IMR-90 (cell line): ENCODE measurements around the gene SARS1. TPM values are rescaled to one million over a fixed set of nuclear protein-coding genes. Genes with fewer than 3 reads are reported as not detected.
A peak's percentile ranks its signal among the peaks of the same experiment; 100 is the strongest.

Source experiments
- ATAC-seq: fragments of 200-7000 bp; cut with Tn5 transposase; 2 replicates; pipeline ENCODE4 v1.9.1; 2020; ENCODE audit warnings: low read depth, mild to moderate bottlenecking, moderate library complexity
- BruUV-seq: library from RNA; stranded (reverse); fragments of 400-500 nt; replicated peaks from 2 replicates; lab custom pipeline; 2021; lab: Mats Ljungman, UMichigan
- CTCF ChIA-PET: fragments of 300-600 bp; formaldehyde crosslinking; extraction: SDS; loops from one replicate; lab custom pipeline; 2021; ENCODE audit warnings: antibody characterized with exemption; lab: Yijun Ruan, JAX
- POLR2A ChIA-PET: fragments of 300-600 bp; sonication (Branson Sonifier 250); formaldehyde crosslinking; loops from one replicate; lab custom pipeline; 2022; ENCODE audit warnings: antibody characterized with exemption; ENCODE audit not compliant: unreplicated experiment; lab: Charles Lee
- DNase-seq: peaks from one replicate; pipeline ENCODE4 v3.0.0; 2013
- H2AFZ ChIP-seq: replicated peaks from 2 replicates; pipeline ENCODE3; 2013; ENCODE audit warnings: low read length, mild to moderate bottlenecking; ENCODE audit not compliant: poor library complexity
- H2AK5ac ChIP-seq: 2 replicates; pipeline ENCODE4 v1.6.1; 2013; ENCODE audit warnings: low read depth, low read length, inconsistent platforms
- H2AK9ac ChIP-seq: replicated peaks from 2 replicates; pipeline ENCODE3; 2013; ENCODE audit warnings: mild to moderate bottlenecking, low read depth, low read length, moderate library complexity; ENCODE audit not compliant: poor library complexity
- H2BK120ac ChIP-seq: 2 replicates; pipeline ENCODE4 v1.6.1; 2013; ENCODE audit warnings: low read depth, low read length, inconsistent platforms
- H2BK15ac ChIP-seq: 3 replicates; pipeline ENCODE4 v1.6.1; 2013; ENCODE audit warnings: low read depth, low read length, inconsistent platforms
- H2BK20ac ChIP-seq: 2 replicates; pipeline ENCODE4 v1.6.1; 2013; ENCODE audit warnings: low read depth, mild to moderate bottlenecking, inconsistent platforms, low read length, moderate library complexity
- H2BK5ac ChIP-seq: 2 replicates; pipeline ENCODE4 v1.6.1; 2013; ENCODE audit warnings: mild to moderate bottlenecking, low read depth, low read length, inconsistent platforms; ENCODE audit not compliant: poor library complexity, severe bottlenecking
- H3K14ac ChIP-seq: replicated peaks from 2 replicates; pipeline ENCODE4 v1.6.1; 2013; ENCODE audit warnings: low read depth, low read length, inconsistent platforms
- H3K18ac ChIP-seq: 2 replicates; pipeline ENCODE4 v1.6.1; 2013; ENCODE audit warnings: low read depth, low read length, control low read depth
- H3K23ac ChIP-seq: 2 replicates; pipeline ENCODE4 v1.6.1; 2013; ENCODE audit warnings: low read depth, low read length, inconsistent platforms
- H3K27ac ChIP-seq: 2 replicates; pipeline ENCODE4 v1.5.1; 2013; ENCODE audit warnings: mild to moderate bottlenecking, control low read depth, low read length; ENCODE audit not compliant: insufficient read depth
- H3K27me3 ChIP-seq: 2 replicates; pipeline ENCODE4 v1.6.1; 2013; ENCODE audit warnings: low read length; ENCODE audit not compliant: control insufficient read depth, insufficient read depth
- H3K36me3 ChIP-seq: 2 replicates; pipeline ENCODE4 v1.6.1; 2013; ENCODE audit warnings: low read length, mixed read lengths; ENCODE audit not compliant: control insufficient read depth, insufficient read depth
- H3K4ac ChIP-seq: 2 replicates; pipeline ENCODE4 v1.6.1; 2013; ENCODE audit warnings: low read depth, low read length, inconsistent platforms
- H3K4me1 ChIP-seq: 2 replicates; pipeline ENCODE4 v1.6.1; 2013; ENCODE audit warnings: low read length, mixed read lengths; ENCODE audit not compliant: control insufficient read depth, insufficient read depth
- H3K4me2 ChIP-seq: 2 replicates; pipeline ENCODE4 v1.6.1; 2013; ENCODE audit warnings: low read depth, mild to moderate bottlenecking, control low read depth, low read length, moderate library complexity
- H3K4me3 ChIP-seq: 2 replicates; pipeline ENCODE4 v1.5.1; 2013; ENCODE audit warnings: low read depth, mild to moderate bottlenecking, control low read depth, low read length, moderate library complexity; ENCODE audit not compliant: insufficient read depth
- H3K56ac ChIP-seq: 2 replicates; pipeline ENCODE4 v1.6.1; 2013; ENCODE audit warnings: low read length, inconsistent platforms; ENCODE audit not compliant: insufficient read depth; ENCODE audit errors: extremely low read depth
- H3K79me1 ChIP-seq, 2 experiments: 2 replicates each; pipeline ENCODE4 v1.6.1; 2013; ENCODE audit warnings: low read length in 2 of 2, inconsistent platforms in 1 of 2, low read depth in 1 of 2
- H3K9ac ChIP-seq: 2 replicates; pipeline ENCODE4 v1.6.1; 2013; ENCODE audit warnings: low read depth, low read length, control low read depth
- H3K9me1 ChIP-seq: 2 replicates; pipeline ENCODE4 v1.6.1; 2013; ENCODE audit warnings: low read length, inconsistent platforms; ENCODE audit not compliant: insufficient read depth
- H3K9me3 ChIP-seq: 2 replicates; pipeline ENCODE4 v1.6.1; 2013; ENCODE audit warnings: low read length; ENCODE audit not compliant: control insufficient read depth, insufficient read depth
- H4K20me1 ChIP-seq: 2 replicates; pipeline ENCODE4 v1.6.1; 2013; ENCODE audit warnings: low read length, inconsistent platforms; ENCODE audit not compliant: insufficient read depth
- H4K5ac ChIP-seq: 2 replicates; pipeline ENCODE4 v1.6.1; 2013; ENCODE audit warnings: mild to moderate bottlenecking, low read depth, low read length, control low read depth
- H4K8ac ChIP-seq, 2 experiments: 2 replicates each; pipeline ENCODE4 v1.6.1; 2013; ENCODE audit warnings: low read depth in 2 of 2, low read length in 2 of 2, control low read depth in 1 of 2, inconsistent platforms in 1 of 2
- H4K91ac ChIP-seq: 2 replicates; pipeline ENCODE4 v1.6.1; 2013; ENCODE audit warnings: low read depth, low read length, inconsistent platforms; ENCODE audit not compliant: insufficient read depth
- CEBPB ChIP-seq: IDR thresholded peaks from 2 replicates; pipeline ENCODE4 v1.6.1; 2012; ENCODE audit warnings: low read depth, low read length, improper control_type of control experiment
- MAZ ChIP-seq: IDR thresholded peaks from 2 replicates; pipeline ENCODE4 v1.6.1; 2012; ENCODE audit warnings: low read depth, mild to moderate bottlenecking, low read length, improper control_type of control experiment, moderate library complexity, borderline replicate concordance
- POLR2A ChIP-seq: IDR thresholded peaks from 2 replicates; pipeline ENCODE4 v1.6.1; 2012; ENCODE audit warnings: mild to moderate bottlenecking, low read depth, low read length
- WGBS, 2 experiments: methylation state at CpG; one replicate each; pipeline versions ENCODE4 v1.1.5 to v1.1.7; 2013; ENCODE audit warnings: missing lambda C conversion rate in 2 of 2; ENCODE audit not compliant: insufficient read length in 1 of 2; ENCODE audit errors: extremely low coverage in 2 of 2; 5-methylcytosine and 5-hydroxymethylcytosine counted together
- dilution Hi-C: fragments of 300-500 bp; cut with HindIII; formaldehyde crosslinking; loops from one replicate; pipeline ENCODE4 v1.14.3; 2018; ENCODE audit warnings: low sequenced_read_pairs; ENCODE audit not compliant: unreplicated experiment
- in situ Hi-C: fragments of 300-500 bp; cut with MboI; formaldehyde crosslinking; loops from 3 replicates; pipeline ENCODE4 v1.14.3; 2019; ENCODE audit warnings: low sequenced_read_pairs, inconsistent platforms, mixed read lengths
- intact Hi-C: fragments of 100-400 bp; cut with micrococcal nuclease; formaldehyde crosslinking; loops from 2 replicates; pipeline ENCODE4 v1.10.0; 2022
- polyA plus RNA-seq, 3 experiments: library from polyadenylated mRNA; depleted of rRNA; stranded (reverse); fragments of >200 nt; gene quantifications; 2 replicates each; pipeline ENCODE4 v1.2.3, GENCODE V29; 2012; ENCODE audit warnings: low replicate concordance in 1 of 3
- total RNA-seq: library from RNA; depleted of rRNA; stranded (reverse); fragments of >200 nt; gene quantifications from 2 replicates; pipeline ENCODE4 v1.2.3, GENCODE V29; 2012
- TF ChIP-seq, protein P1 (sequence below): fragments of 150-350 bp; IDR thresholded peaks from 2 replicates; pipeline ENCODE4 v1.6.1; 2017; ENCODE audit warnings: mild to moderate bottlenecking, antibody characterized with exemption, low read length, low read depth

The SARS1 gene
- total and polyA plus RNA-seq, 2 of the 4 experiments (the other 2 are of a cell fraction), result 231 to 348 TPM

GRCh38 chr1:109248444-109248796 is 34.7 kb downstream of the SARS1 start:
- no TSS peak for BruUV-seq
- 100% methylated on average over 1 of the region's 7 CpGs; no CpG with 5 or more reads in 1 of the 2 experiments for WGBS, 2 experiments
- no peak overlapping the region for H3K14ac ChIP-seq

More at GRCh38 chr1:109248444-109248796, 34.7 kb downstream of the SARS1 start:
- DNase-seq (no peak), ATAC-seq (no peak)
- dilution Hi-C loops, result no loop called here
- intact Hi-C loops, result no loop called here
- Histone ChIP-seq H3K23ac (no peak overlapping the region), H3K27ac (no peak overlapping the region), H4K5ac (no peak overlapping the region), H3K4me3 (no peak overlapping the region), H3K4me1 (peaks cover 8% of the 10 kb centered on the region), H3K56ac (no peak overlapping the region), H3K9me3 (no peaks in the 10 kb centered on the region), H2BK15ac (no peak overlapping the region), H2BK5ac (no peak overlapping the region), H3K36me3 (no peaks in the 10 kb centered on the region), H3K4ac (no peak overlapping the region), H2BK20ac (no peak overlapping the region), H4K8ac (no peak overlapping the region), H4K91ac (no peak overlapping the region), H3K18ac (no peak overlapping the region), H3K79me1 (no peaks in the 10 kb centered on the region), H2AFZ (no peak overlapping the region), H3K27me3 (no peaks in the 10 kb centered on the region), H3K9me1 (no peaks in the 10 kb centered on the region; the same call in 1 of the 2 replicates), H3K4me2 (no peak overlapping the region), H4K20me1 (no peaks in the 10 kb centered on the region), H3K9ac (no peak overlapping the region), H2AK9ac (no peak overlapping the region), H2BK120ac (no peak overlapping the region), H2AK5ac (0 out of 2 replicates have a peak overlapping the region, but pooled peaks have one; percentile 2)
- in situ Hi-C loops, result no loop called here
- POLR2A ChIA-PET, result no interaction called here
- CTCF ChIA-PET, result no interaction called here
- TF ChIP-seq MAZ, result no peak
- no peak for TF ChIP-seq CEBPB
- TF ChIP-seq, protein P1, sequence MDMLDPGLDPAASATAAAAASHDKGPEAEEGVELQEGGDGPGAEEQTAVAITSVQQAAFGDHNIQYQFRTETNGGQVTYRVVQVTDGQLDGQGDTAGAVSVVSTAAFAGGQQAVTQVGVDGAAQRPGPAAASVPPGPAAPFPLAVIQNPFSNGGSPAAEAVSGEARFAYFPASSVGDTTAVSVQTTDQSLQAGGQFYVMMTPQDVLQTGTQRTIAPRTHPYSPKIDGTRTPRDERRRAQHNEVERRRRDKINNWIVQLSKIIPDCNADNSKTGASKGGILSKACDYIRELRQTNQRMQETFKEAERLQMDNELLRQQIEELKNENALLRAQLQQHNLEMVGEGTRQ, result no peak
- TF ChIP-seq POLR2A, result no peak
